Memory B cell (primary cell): ENCODE results near the gene USP28.
A peak's percentile ranks its signal among the peaks of the same experiment; 100 is the strongest.

Source experiments
- ATAC-seq: fragments of 150-1000 bp; cut with Tn5 transposase; 2 replicates; pipeline ENCODE4 v1.10.0; 2021; ENCODE audit warnings: low read depth, mild to moderate bottlenecking, moderate library complexity
- DNase-seq, 2 donors: peaks; one replicate each; pipeline ENCODE4 v3.0.0; 2022; ENCODE audit warnings: low spot score in 2 of 2
- H3K27ac Mint-ChIP-seq: one replicate; pipeline ENCODE4 v1.8.0; 2022; ENCODE audit warnings: mild to moderate bottlenecking, moderate library complexity, mixed read lengths
- H3K27me3 Mint-ChIP-seq: one replicate; pipeline ENCODE4 v1.8.0; 2022; ENCODE audit warnings: mixed read lengths
- H3K36me3 Mint-ChIP-seq: one replicate; pipeline ENCODE4 v1.8.0; 2022; ENCODE audit warnings: mild to moderate bottlenecking, mixed read lengths
- H3K4me1 Mint-ChIP-seq: one replicate; pipeline ENCODE4 v1.8.0; 2022; ENCODE audit warnings: mixed read lengths
- H3K4me3 Mint-ChIP-seq: one replicate; pipeline ENCODE4 v1.8.0; 2022; ENCODE audit warnings: mild to moderate bottlenecking, moderate library complexity, mixed read lengths
- H3K9me3 Mint-ChIP-seq: one replicate; pipeline ENCODE4 v1.8.0; 2022; ENCODE audit warnings: mixed read lengths

USP28 gene

DNA sequence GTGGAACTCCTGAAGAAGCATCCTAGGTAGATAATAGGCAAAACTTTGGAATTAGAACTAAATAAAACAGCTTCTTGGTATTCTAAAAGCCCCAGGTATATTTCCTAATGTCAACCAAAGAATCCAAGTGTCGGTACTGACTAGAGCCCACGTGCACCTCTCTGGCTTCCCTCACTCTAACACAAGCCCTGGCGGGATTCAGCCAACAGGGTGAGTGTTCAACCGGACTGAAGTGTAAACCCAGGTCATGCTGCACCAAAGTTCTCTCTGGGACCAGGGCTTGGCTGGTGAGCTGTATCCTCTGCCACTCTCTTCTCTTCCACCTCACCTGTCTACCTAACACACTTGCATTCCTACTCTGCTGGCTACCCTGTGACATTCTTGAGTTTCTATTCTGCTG lies 40.1 kb downstream of the USP28 start:
- DNase-seq (no peak), ATAC-seq (no peak)
- Mint-ChIP-seq H3K27me3 (no peaks in the 10 kb centered on the region), H3K4me1 (peaks cover 17% of the 10 kb centered on the region), H3K4me3 (no peak overlapping the region), H3K9me3 (no peaks in the 10 kb centered on the region), H3K27ac (no peak overlapping the region), H3K36me3 (peaks cover 17% of the 10 kb centered on the region)

DNA sequence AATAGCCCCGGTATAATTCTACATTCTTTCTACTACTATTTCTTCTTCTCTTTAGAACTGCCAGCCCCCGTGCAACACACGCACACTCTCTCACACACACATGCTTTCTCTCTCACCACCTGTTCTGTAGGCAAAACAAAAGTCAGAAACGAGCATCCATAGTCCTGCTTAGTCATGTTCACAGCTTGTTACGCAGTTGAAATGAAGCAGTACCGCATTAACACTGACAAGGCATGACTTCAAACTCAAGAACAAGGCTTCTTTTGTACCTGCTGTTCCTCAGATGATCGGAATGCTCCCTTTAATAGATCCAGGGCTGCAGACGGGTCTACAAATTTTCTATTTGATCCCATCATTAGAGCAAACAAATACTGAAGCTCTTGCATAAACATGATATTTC lies 42.2 kb downstream of the USP28 start:
- peaks cover 14% of the 10 kb centered on the region for H3K36me3 Mint-ChIP-seq
- peak overlapping the region; percentile 33 for H3K27ac Mint-ChIP-seq
- H3K4me1 Mint-ChIP-seq: peaks cover 11% of the 10 kb centered on the region

DNA sequence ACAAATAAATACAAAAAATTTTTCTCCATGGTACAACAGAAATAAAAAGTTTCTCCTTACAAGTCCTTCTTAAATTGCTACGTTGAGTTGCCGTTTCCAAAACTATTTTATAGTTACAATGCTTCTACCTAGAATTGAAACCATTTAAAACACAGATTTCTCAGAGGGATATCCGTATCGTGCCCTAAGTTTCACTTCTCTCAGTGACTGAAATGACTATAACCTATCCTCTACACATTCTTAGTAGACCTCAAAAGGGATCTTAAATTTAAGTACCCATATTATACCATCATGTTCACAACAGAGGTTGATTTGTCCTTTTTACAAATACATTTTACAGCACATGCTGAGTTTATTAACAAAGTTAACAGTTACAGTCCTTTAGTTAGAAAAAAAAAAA lies 44.1 kb downstream of the USP28 start:
- Mint-ChIP-seq H3K4me3 (peak overlapping the region; percentile 68), H3K27me3 (no peaks in the 10 kb centered on the region), H3K4me1 (peaks cover 11% of the 10 kb centered on the region), H3K36me3 (peaks cover 21% of the 10 kb centered on the region), H3K27ac (peak overlapping the region; percentile 85), H3K9me3 (no peaks in the 10 kb centered on the region)
- ATAC-seq (peak; percentile 99), DNase-seq (peak in 1 of 2 donors; percentile 5)

More for the DNA sequence above, 42.2 kb downstream of the USP28 start:
- ATAC-seq (no peak), DNase-seq (no peak)
- Mint-ChIP-seq H3K4me3 (no peak overlapping the region), H3K27me3 (no peaks in the 10 kb centered on the region), H3K9me3 (no peaks in the 10 kb centered on the region)

DNA sequence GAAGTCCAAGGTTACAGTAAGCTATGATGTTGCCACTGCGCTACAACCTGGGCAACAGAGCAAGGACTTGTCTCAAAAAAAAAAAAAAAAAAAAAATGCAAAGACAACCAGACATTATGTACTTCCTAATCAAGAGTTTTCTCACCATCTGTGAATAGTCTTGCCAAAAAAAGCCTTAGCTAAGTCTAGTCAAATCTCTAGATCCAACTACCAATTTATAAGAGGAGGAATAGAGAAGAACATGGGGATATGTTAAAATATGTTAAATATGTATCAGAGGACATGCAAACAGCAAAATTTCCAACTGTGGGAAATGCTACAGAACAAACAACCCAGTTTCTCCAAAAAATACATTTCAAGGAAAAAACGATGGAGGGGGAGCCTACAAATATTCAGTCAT lies 45.6 kb downstream of the USP28 start:
- Mint-ChIP-seq H3K4me1 (peaks cover 11% of the 10 kb centered on the region), H3K36me3 (peaks cover 27% of the 10 kb centered on the region), H3K9me3 (no peaks in the 10 kb centered on the region), H3K4me3 (no peak overlapping the region), H3K27ac (no peak overlapping the region), H3K27me3 (no peaks in the 10 kb centered on the region)
- DNase-seq (no peak), ATAC-seq (no peak)

DNA sequence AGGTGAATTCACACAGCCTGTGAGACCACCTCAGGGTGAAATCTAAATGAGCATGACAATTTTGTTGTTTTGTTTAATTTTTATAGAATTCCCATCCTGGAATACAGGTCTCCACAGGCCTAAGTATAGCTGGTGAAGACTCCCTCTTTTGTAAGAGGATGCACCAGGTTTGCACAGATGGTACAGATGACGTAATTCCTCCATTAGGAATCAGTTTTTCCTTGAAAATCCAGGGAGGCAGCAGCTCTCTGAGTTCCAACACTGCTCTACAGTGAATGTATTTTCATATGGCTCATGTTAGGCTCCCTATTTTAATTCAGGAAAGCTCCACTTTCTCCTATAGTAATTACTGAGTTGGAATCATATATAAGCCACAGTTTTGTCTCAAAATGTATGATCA lies 47.2 kb downstream of the USP28 start:
- Mint-ChIP-seq H3K27ac (no peak overlapping the region), H3K4me3 (no peak overlapping the region), H3K9me3 (no peaks in the 10 kb centered on the region), H3K36me3 (peaks cover 29% of the 10 kb centered on the region), H3K4me1 (peaks cover 11% of the 10 kb centered on the region), H3K27me3 (no peaks in the 10 kb centered on the region)
- DNase-seq (no peak), ATAC-seq (no peak)

DNA sequence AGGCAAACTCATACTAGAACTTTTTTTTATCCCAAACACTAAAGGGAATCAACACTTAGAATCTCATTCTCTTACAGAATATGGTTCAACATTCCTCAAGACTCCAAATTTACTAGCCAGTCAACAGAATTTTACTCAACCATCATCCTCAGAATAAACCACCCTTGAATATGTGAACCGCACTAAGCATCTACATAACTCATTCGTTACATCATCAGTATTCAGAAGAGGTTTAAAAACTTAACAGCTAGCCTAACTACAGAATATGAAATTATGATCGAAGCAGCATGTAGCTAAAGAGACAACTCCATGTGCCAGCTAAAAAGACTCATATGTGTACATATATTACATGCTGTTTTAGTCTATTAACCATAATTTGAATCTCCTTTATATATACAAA lies 47.9 kb downstream of the USP28 start:
- Mint-ChIP-seq H3K27ac (no peak overlapping the region), H3K4me3 (no peak overlapping the region), H3K36me3 (peaks cover 32% of the 10 kb centered on the region), H3K4me1 (peaks cover 11% of the 10 kb centered on the region), H3K27me3 (no peaks in the 10 kb centered on the region), H3K9me3 (no peaks in the 10 kb centered on the region)
- no peak for DNase-seq
- no peak for ATAC-seq

DNA sequence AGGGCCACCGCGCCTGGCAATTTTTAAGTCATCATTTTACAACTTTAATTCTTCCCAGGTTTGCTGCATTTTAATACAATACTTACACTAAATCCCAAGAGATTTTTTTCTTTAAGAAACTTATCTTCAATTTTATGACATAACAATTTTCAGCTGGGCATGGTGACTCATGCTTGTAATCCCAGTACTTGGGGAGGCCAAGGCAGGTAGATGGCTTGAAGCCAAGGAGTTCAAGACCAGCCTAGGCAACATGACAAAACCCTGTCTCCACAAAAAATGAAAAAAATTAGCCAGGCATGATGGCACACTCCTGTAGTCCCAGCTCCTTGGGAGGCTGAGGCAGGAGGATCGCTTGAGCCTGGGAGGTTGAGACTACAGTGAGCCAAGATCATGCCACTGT lies 56.9 kb downstream of the USP28 start:
- Mint-ChIP-seq H3K4me1 (peaks cover 3% of the 10 kb centered on the region), H3K27me3 (no peaks in the 10 kb centered on the region), H3K4me3 (no peak overlapping the region), H3K27ac (no peak overlapping the region), H3K9me3 (no peaks in the 10 kb centered on the region), H3K36me3 (peaks cover 33% of the 10 kb centered on the region)
- DNase-seq (no peak), ATAC-seq (no peak)

DNA sequence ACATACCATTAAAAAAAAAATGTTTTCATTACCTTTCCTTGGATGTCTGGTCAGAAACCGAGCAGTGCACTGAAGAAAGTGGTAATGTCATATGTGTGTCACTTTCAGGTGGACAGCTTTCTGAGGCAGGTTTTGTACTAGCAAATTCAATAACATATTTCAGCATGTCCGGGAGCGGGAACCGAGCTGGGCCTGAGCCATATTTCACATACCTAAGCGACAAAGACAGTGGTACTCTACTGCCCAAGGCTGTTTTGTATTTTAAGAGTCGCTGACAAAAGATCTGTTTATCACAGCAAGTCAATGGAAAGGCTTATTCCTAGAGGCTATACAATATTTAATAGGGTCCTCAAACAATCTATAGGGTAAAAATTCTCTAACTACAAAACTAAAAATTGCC lies 57.7 kb downstream of the USP28 start:
- Mint-ChIP-seq H3K9me3 (no peaks in the 10 kb centered on the region), H3K27me3 (no peaks in the 10 kb centered on the region), H3K27ac (no peak overlapping the region), H3K4me3 (no peak overlapping the region), H3K36me3 (peaks cover 29% of the 10 kb centered on the region), H3K4me1 (peaks cover 3% of the 10 kb centered on the region)
- ATAC-seq (no peak), DNase-seq (no peak)

DNA sequence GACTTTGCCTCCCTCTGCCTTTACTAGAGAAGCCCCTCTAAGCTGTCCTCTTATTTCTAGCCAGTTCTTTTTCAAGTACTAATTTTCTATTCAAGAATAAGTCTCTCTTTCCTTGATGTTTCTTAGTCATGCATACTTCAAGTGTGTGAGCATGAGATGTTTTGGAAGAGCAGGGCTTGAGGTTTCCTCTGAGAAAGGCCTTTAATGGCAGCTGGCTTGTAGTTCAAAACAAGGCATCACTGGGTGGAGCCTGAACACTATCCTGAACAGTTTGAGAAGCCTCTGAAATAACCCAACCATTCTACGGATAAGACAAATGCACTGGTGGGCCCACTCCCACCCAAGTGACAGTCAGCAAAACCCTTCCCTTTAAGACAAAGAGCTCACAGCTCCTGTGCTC lies 58.2 kb downstream of the USP28 start:
- DNase-seq (no peak), ATAC-seq (no peak)
- Mint-ChIP-seq H3K27ac (no peak overlapping the region), H3K36me3 (peaks cover 27% of the 10 kb centered on the region), H3K4me3 (no peak overlapping the region), H3K27me3 (no peaks in the 10 kb centered on the region), H3K4me1 (peaks cover 3% of the 10 kb centered on the region), H3K9me3 (no peaks in the 10 kb centered on the region)

DNA sequence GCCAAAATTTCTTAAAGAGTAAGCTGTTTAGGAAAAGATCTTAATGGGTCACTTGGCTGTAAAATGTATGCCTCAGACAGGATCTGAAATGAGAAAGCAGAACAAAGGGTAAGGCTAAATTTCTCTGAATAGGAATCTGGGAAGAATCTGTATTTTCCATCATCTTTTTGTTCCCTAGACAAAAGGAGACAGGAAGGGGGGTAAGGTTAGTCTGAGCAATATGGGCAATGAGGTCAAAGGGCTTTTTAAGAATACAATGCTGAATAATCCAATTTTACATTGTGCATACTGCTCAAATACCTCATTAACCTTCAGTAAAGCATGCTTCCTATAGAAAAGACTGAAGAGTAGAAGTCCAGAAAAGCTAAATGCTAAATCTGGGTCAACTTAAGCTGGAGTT lies 61.2 kb downstream of the USP28 start:
- Mint-ChIP-seq H3K9me3 (no peaks in the 10 kb centered on the region), H3K4me3 (no peak overlapping the region), H3K27ac (peak overlapping the region; percentile 35), H3K4me1 (no peaks in the 10 kb centered on the region), H3K27me3 (no peaks in the 10 kb centered on the region), H3K36me3 (peaks cover 20% of the 10 kb centered on the region)
- DNase-seq (no peak), ATAC-seq (no peak)

DNA sequence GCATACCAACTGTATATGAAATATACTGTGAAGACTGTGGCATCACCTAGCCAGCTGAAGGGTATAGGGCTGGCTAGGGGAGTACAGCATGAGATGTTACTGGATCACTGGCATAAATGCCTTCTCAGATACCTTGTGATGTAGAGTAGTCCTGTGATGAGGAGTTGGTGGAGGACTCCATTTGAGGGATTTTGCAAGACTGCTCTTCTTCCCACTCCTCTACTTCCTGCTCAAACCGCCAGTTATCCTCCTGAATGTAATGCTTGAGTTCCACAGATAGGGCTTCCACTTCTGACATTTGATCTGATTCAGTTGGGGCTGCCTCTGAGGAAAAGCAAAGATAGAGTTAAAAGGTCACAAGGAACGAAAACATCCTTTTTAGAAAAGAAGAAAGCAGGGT lies 66.4 kb downstream of the USP28 start:
- Mint-ChIP-seq H3K9me3 (no peaks in the 10 kb centered on the region), H3K27me3 (no peaks in the 10 kb centered on the region), H3K36me3 (peaks cover 16% of the 10 kb centered on the region), H3K27ac (peak overlapping the region; percentile 31), H3K4me3 (no peak overlapping the region), H3K4me1 (peaks cover 4% of the 10 kb centered on the region)
- DNase-seq (no peak), ATAC-seq (no peak)

DNA sequence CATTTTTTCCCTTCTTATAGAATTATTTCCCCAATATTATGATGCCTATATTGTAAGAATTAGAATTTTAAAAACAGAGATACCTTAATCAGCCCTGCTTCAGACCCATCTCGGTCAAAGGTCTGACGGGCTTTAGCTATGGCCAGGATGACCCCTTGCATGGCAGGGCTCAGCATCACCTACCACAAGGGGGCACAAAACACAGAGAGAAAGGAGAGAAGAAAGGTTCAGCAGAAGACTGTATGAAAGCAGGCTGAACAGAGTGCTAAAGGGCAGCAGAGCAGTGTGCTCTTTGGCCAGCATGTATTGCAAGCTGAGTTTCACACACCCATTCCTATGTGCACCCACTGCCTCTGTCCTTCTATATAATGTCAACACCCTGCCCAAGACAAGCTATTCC lies 69.0 kb downstream of the USP28 start:
- peaks cover 23% of the 10 kb centered on the region for H3K36me3 Mint-ChIP-seq
- no peak overlapping the region for H3K4me3 Mint-ChIP-seq
- H3K4me1 Mint-ChIP-seq: peaks cover 4% of the 10 kb centered on the region
- no peaks in the 10 kb centered on the region for H3K27me3 Mint-ChIP-seq
- no peaks in the 10 kb centered on the region for H3K9me3 Mint-ChIP-seq
- DNase-seq (peak; percentile 19 to 30), ATAC-seq (peak; percentile 57)
- peak overlapping the region; percentile 61 for H3K27ac Mint-ChIP-seq

DNA sequence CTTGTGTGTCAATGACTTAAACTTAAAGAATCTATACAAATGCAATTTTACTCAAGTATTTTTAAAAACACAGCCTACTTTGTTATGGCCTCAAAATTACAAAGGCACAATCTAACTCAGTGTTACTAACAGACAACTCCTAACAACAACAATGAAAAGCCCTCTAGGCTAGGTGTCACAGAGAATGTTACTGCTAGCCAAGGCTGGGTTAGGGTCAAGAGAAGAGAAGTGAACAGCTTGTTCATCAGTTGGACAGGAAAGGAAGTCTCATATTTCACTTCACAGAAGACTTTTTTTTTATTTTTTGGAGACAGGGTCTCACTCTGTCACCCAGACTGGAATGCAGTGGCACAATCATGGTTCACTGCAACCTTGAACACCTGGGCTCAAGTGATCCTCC lies 69.7 kb downstream of the USP28 start:
- Mint-ChIP-seq H3K4me3 (no peak overlapping the region), H3K9me3 (no peaks in the 10 kb centered on the region), H3K4me1 (peaks cover 4% of the 10 kb centered on the region), H3K27me3 (no peaks in the 10 kb centered on the region), H3K36me3 (peaks cover 23% of the 10 kb centered on the region), H3K27ac (no peak overlapping the region)
- ATAC-seq (no peak), DNase-seq (no peak)

DNA sequence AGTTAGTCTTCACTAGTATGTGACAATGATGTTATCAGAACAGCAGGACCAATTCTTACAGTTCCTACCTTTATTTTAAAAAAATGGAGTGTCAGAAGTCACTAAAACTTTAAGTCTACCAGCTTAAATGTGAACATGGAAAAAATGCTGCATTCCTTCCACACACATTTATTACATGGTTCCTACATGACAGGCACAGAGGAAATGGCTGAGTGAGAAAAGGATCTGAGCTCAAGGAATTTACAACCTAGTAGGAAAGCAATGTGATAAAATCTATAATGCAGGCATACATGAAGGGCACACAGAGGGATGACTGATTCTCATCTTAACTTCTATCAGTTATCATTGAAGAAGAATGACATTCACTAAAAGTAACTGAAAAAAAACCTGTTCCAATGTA lies 72.8 kb downstream of the USP28 start:
- H3K27ac Mint-ChIP-seq: no peak overlapping the region
- H3K27me3 Mint-ChIP-seq: no peaks in the 10 kb centered on the region
- DNase-seq (no peak), ATAC-seq (no peak)
- peaks cover 17% of the 10 kb centered on the region for H3K36me3 Mint-ChIP-seq
- H3K4me1 Mint-ChIP-seq: peaks cover 4% of the 10 kb centered on the region
- H3K9me3 Mint-ChIP-seq: no peaks in the 10 kb centered on the region
- no peak overlapping the region for H3K4me3 Mint-ChIP-seq

DNA sequence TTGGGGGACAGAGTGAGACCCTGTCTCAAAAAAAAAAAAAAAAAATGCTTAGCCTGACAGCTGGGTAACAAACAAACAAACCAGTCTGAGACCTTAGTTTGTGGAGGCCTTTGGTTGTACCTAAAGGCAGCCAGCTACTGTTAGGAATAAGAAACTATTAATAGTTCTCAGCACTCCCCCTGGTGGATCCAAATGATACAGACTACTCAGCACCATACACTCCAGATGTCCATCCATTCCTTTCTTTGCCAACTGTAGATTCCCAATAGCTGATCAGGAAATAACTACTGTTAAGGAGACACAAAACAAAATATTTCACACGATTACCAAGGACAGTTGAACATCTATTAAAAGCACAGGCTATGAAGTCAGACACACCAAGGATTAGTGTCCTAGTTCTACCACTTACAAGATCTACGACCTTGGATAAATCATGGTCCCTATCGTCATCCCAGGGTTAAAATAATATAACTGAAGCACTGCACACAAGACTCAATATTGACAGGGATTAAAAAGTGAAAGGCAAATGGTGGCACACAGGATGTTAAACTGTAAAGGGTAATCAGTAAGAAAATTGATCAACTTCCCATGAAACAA lies 78.6 kb downstream of the USP28 start:
- H3K36me3 Mint-ChIP-seq: peaks cover 2% of the 10 kb centered on the region
- H3K4me1 Mint-ChIP-seq: no peaks in the 10 kb centered on the region
- H3K27ac Mint-ChIP-seq: no peak overlapping the region
- DNase-seq: peak in 1 of 2 donors; percentile 7
- no peaks in the 10 kb centered on the region for H3K9me3 Mint-ChIP-seq
- no peak overlapping the region for H3K4me3 Mint-ChIP-seq
- peak; percentile 66 for ATAC-seq
- H3K27me3 Mint-ChIP-seq: no peaks in the 10 kb centered on the region
